MG63 (cell line): ENCODE results near the gene CFAP221. TPM values are rescaled to one million over a fixed set of nuclear protein-coding genes. Genes with fewer than 3 reads are reported as not detected.
A peak's percentile ranks its signal among the peaks of the same experiment; 100 is the strongest.

Experiments used
- DNase-seq: peaks from one replicate; pipeline ENCODE4 v3.0.0-alpha.2; 2020
- H3K27me3 ChIP-seq: fragments of 250-450 bp; sonication (Bioruptor Pico); 2 replicates; pipeline ENCODE4 v1.5.1; 2020; ENCODE audit warnings: mild to moderate bottlenecking, moderate library complexity
- H3K36me3 ChIP-seq: fragments of 250-450 bp; sonication (Bioruptor Pico); 2 replicates; pipeline ENCODE4 v1.5.1; 2020; ENCODE audit warnings: mild to moderate bottlenecking, moderate library complexity
- H3K4me3 ChIP-seq: fragments of 250-450 bp; sonication (Bioruptor Pico); 2 replicates; pipeline ENCODE4 v1.5.1; 2020; ENCODE audit warnings: mild to moderate bottlenecking, moderate library complexity
- H3K9me3 ChIP-seq: fragments of 250-450 bp; sonication (Bioruptor Pico); 2 replicates; pipeline ENCODE4 v1.5.1; 2020; ENCODE audit warnings: mild to moderate bottlenecking, moderate library complexity
- total RNA-seq: library from RNA; depleted of rRNA; stranded (reverse); fragments of >200 nt; shearing (Covaris generic); gene quantifications from 2 replicates; pipeline ENCODE4 v1.2.3, GENCODE V29; 2014; ENCODE audit warnings: low replicate concordance

Gene CFAP221
- total RNA-seq, 1 experiment from 2014 or later, result not detected

GRCh38 chr2:119694470-119694844 is 150.2 kb downstream of the CFAP221 start:
- Histone ChIP-seq H3K36me3 (no peaks in the 10 kb centered on the region), H3K4me3 (no peak overlapping the region), H3K27me3 (no peaks in the 10 kb centered on the region), H3K9me3 (no peaks in the 10 kb centered on the region)
- no peak for DNase-seq

- Histone ChIP-seq H3K4me3 (no peak overlapping the region), H3K27me3 (no peaks in the 10 kb centered on the region), H3K36me3 (no peaks in the 10 kb centered on the region), H3K9me3 (no peaks in the 10 kb centered on the region)
- DNase-seq, result peak; percentile 31
Observed at GRCh38 chr2:119694845-119695521, 150.7 kb downstream of the CFAP221 start.

- Histone ChIP-seq H3K36me3 (no peaks in the 10 kb centered on the region), H3K4me3 (no peak overlapping the region), H3K9me3 (no peaks in the 10 kb centered on the region), H3K27me3 (no peaks in the 10 kb centered on the region)
- no peak for DNase-seq
Observed at GRCh38 chr2:119696005-119696404, 151.8 kb downstream of the CFAP221 start.

GRCh38 chr2:119696494-119697030 is 152.3 kb downstream of the CFAP221 start:
- Histone ChIP-seq H3K4me3 (no peak overlapping the region), H3K27me3 (no peaks in the 10 kb centered on the region), H3K36me3 (no peaks in the 10 kb centered on the region), H3K9me3 (no peaks in the 10 kb centered on the region)
- no peak for DNase-seq

GRCh38 chr2:119697290-119698020 is 153.2 kb downstream of the CFAP221 start:
- H3K36me3 ChIP-seq, result no peaks in the 10 kb centered on the region
- H3K27me3 ChIP-seq, result no peaks in the 10 kb centered on the region
- H3K4me3 ChIP-seq, result no peak overlapping the region
- DNase-seq, result no peak
- H3K9me3 ChIP-seq, result no peaks in the 10 kb centered on the region

DNA sequence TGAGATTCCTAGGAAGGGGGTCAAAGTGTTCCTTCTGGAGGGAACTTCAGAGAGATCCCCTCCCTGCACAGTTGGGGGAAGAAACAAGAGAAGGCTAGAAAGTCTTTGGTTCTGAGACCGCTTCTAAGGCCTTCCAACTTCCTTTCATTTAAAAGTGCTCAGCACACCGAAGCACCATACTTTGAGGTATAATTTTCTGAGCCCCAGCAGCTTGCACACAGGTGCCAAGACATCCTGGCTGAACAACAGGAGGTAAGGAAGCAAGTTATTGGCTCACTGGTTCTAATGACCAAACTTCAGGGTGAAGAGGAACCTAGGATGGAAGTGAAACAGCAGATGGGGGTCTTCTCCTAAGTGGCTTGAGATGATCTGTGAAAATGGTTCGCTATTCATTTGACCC is 154.0 kb downstream of the CFAP221 start:
- H3K27me3 ChIP-seq, result no peaks in the 10 kb centered on the region
- no peaks in the 10 kb centered on the region for H3K36me3 ChIP-seq
- DNase-seq, result no peak
- no peak overlapping the region for H3K4me3 ChIP-seq
- H3K9me3 ChIP-seq, result no peaks in the 10 kb centered on the region

- H3K27me3 ChIP-seq, result no peaks in the 10 kb centered on the region
- H3K36me3 ChIP-seq, result no peaks in the 10 kb centered on the region
- H3K4me3 ChIP-seq, result no peak overlapping the region
- no peak for DNase-seq
- H3K9me3 ChIP-seq, result no peaks in the 10 kb centered on the region
Observed at GRCh38 chr2:119699016-119699606, 154.9 kb downstream of the CFAP221 start.

DNA sequence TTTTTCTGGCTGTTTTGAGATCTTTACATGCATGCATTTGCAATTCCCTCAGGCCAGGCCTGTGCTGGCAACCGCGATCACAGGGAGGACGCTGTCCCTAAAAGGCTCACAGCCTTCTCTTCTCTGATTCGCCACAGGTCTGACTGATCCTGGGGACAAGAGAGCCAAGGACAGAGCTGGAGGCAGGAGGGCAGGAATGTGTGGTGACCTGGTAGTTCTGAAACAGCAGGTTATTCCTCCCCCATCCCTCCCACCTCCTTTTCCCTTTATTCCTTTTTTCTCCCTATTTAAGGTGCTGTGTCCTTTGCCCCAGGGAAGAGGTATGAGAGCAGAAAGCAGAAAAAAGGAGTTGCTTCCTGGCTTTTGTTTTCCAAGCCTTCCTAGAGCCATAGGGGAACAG is 156.6 kb downstream of the CFAP221 start:
- no peak for DNase-seq
- no peaks in the 10 kb centered on the region for H3K27me3 ChIP-seq
- H3K4me3 ChIP-seq, result no peak overlapping the region
- no peaks in the 10 kb centered on the region for H3K9me3 ChIP-seq
- H3K36me3 ChIP-seq, result no peaks in the 10 kb centered on the region

DNA sequence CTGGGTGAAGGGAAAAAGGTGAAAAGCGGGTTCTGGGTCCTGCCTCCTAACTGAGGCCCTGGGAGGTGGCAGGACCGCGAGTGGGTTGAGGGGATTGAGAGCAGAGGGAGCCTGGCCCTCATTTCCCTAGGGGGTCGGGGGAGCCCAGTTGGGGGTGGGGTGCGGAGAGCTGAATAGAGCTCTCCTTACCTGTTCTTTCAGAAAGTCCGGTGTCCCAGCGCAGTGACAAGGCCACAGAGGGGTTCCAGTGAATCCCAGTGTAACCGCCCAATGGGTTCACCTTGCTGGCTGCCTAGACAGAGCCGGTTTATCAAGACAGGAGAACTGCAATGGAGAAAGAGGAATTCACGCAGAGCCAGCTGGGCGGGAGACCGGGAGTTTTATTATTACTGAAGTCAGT is 157.1 kb downstream of the CFAP221 start:
- no peak overlapping the region for H3K4me3 ChIP-seq
- no peaks in the 10 kb centered on the region for H3K36me3 ChIP-seq
- H3K9me3 ChIP-seq, result no peaks in the 10 kb centered on the region
- no peaks in the 10 kb centered on the region for H3K27me3 ChIP-seq
- DNase-seq, result no peak

GRCh38 chr2:119702203-119702917 is 158.1 kb downstream of the CFAP221 start:
- no peaks in the 10 kb centered on the region for H3K36me3 ChIP-seq
- DNase-seq, result no peak
- H3K4me3 ChIP-seq, result no peak overlapping the region
- H3K9me3 ChIP-seq, result no peaks in the 10 kb centered on the region
- H3K27me3 ChIP-seq, result no peaks in the 10 kb centered on the region

- H3K9me3 ChIP-seq, result no peaks in the 10 kb centered on the region
- H3K36me3 ChIP-seq, result no peaks in the 10 kb centered on the region
- H3K4me3 ChIP-seq, result no peak overlapping the region
- DNase-seq, result peak; percentile 67
- no peaks in the 10 kb centered on the region for H3K27me3 ChIP-seq
Observed at GRCh38 chr2:119702918-119703401, 158.7 kb downstream of the CFAP221 start.

- Histone ChIP-seq H3K9me3 (no peaks in the 10 kb centered on the region), H3K36me3 (no peaks in the 10 kb centered on the region), H3K27me3 (no peaks in the 10 kb centered on the region), H3K4me3 (no peak overlapping the region)
- no peak for DNase-seq
Observed at GRCh38 chr2:119703526-119703925, 159.3 kb downstream of the CFAP221 start.

DNA sequence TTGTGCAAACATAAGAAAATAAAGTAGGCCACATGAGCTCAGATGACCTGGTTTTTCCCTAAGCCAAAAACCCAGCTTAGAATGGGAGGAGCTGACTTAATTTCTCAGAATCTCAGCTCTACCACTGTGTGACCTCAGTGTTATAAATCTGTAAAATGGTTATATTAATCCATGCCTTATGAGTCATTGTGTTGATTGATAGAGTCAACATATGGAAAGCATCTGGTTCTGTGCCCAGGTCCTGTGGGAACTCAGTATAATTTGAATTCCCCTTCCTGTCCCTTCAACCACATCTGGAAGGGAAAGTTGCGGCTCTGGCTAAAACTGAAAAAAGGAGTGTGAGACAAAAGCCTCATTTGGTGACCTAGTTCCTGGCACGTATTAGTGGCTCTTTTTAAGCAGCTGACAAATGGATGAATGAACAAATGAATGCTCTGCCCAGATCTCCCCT is 160.4 kb downstream of the CFAP221 start:
- Histone ChIP-seq H3K9me3 (no peaks in the 10 kb centered on the region), H3K36me3 (no peaks in the 10 kb centered on the region), H3K27me3 (no peaks in the 10 kb centered on the region), H3K4me3 (no peak overlapping the region)
- no peak for DNase-seq

GRCh38 chr2:119706221-119706620 is 162.0 kb downstream of the CFAP221 start:
- H3K27me3 ChIP-seq, result no peaks in the 10 kb centered on the region
- H3K36me3 ChIP-seq, result no peaks in the 10 kb centered on the region
- no peak for DNase-seq
- no peaks in the 10 kb centered on the region for H3K9me3 ChIP-seq
- no peak overlapping the region for H3K4me3 ChIP-seq
